HG02981 (cell line): ENCODE results near the gene MGST3.
"Not testable (repeated sequence)": the region's sequence is repeated elsewhere in the genome, so short reads cannot be mapped to it uniquely, and the experiment has no call there.

Experiments
- ATAC-seq: cut with Tn5 transposase; IDR thresholded peaks from one replicate; pipeline ENCODE4 v1.9.1; 2021; ENCODE audit warnings: mild to moderate bottlenecking, moderate library complexity; ENCODE audit not compliant: unreplicated experiment

Gene MGST3

DNA sequence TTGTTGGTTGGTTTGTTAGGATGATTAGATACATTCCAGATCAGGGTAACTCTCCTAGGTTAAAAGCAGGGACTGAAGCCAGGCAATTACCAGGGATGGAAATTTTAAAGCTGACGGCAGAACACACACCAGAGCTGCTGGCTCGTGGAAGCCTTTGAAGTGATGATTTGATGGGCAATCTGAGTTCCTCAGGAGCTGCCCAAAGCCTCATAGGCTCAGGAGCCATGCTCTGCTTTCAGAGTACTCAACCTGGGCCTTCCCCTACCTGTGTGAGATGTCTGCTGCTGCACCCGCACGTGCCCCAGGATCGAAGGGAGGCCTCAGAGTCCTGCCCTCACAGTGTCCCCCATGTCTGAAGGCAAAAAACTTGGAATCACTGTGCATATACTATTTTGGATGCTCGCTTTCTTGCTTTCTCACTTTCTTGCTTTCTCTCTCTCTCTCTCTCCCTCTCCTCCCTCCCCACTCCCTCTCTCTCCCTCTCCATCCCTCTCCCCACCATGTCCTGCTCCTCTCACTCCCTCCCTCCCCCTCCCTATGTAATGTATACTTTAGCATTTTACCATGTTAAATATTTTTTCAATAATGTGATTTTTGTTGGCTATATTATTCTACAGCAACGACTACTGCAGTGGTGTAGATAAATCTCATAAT lies 18.0 kb downstream of the MGST3 start:
- ATAC-seq: no peak

DNA sequence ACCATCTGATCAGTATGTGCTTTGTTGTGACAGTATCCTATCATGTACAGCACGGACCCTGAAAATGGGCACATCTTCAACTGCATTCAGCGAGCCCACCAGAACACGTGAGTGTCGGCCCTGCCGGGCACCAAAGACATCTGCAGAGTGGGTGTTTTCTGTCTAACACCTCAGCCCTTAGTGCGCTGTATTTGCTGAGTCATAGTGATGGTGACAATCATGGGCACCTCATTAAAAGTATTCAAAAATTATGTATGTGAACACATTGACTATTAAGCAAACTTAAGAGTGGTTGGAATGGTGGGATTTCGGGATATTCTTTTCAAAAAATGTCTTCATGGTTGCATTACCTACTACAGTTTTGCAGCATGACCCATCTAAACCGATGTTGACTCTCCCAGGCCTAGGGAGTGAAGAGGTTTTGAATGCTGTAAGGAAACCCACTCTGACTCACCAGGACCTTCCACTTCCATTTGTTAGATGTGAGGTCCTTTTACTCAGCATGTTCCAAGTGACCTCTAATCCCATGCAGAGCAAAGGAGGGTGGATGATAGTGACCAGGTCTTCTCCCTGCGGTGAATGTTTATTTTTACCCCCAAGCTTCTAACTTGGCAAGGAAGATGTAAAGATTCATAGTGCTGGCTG lies 20.1 kb downstream of the MGST3 start:
- no peak for ATAC-seq

DNA sequence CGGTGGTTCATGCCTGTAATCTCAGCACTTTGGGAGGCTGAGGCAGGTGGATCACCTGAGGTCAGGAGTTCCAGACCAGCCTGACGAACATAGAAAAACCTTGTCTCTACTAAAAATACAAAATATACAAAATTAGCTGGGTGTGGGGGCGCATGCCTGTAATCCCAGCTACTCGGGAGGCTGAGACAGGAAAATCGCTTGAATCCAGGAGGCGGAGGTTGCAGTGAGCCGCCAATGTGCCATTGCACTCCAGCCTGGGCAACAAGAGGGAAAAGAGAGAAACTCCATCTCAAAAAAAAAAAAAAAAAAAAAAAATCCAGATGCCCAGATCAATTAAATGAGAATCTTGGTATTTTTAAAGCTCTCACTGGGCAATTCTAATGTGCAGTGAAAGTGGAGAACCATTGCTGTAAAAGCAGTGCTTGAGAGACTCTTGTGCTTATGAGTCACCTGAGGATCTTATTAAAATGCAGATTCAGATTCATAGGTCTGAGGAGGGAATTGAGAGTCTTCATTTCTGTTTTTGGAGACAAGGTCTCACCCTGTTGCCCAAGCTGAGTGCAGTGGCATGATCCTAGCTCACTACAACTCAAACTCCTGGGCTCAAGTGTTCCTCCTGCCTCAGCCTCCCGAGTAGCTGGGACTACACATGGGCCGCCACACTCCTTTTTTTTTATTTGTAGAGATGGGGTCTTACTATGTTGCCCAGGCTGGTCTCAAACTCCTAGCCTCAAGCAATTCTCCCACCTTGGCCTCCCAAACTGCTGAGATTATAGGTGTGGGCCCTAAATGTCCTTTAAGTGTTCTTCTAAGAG lies 27.9 kb downstream of the MGST3 start:
- not testable (repeated sequence) for ATAC-seq

DNA sequence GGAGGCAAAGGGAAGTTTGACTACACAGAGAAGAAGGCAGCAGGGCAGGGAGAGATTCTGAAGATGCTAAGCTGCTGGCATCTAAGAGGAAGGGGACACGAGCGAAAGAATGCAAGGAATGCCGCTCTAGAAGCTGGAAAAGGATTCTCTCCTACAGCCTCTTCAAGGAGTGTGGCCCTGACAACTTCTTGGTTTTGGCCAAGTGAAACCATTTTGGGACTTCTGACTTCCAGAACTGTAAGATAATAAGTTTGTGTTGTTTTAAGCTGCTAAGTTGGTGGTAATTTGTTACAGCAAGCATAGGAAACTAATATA lies 28.5 kb downstream of the MGST3 start:
- no peak for ATAC-seq

DNA sequence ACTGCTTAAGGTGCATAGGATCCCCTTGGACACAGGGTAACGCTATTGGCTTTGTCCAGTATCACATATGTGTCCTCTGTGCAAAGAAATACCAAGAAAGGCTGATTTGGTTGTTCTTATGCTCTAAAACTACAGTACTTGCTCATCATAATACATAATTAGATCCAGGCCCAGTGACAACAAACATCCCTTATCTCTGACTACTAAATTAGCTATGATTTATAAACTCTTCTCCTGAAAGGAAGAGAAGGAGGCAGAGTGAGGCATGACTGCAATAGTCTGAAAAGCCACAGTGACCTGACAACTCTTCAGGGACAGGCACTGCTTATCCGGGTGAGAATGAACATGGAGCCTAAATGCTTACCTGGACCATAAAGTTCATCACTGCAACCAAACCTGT lies 30.7 kb downstream of the MGST3 start:
- no peak for ATAC-seq

DNA sequence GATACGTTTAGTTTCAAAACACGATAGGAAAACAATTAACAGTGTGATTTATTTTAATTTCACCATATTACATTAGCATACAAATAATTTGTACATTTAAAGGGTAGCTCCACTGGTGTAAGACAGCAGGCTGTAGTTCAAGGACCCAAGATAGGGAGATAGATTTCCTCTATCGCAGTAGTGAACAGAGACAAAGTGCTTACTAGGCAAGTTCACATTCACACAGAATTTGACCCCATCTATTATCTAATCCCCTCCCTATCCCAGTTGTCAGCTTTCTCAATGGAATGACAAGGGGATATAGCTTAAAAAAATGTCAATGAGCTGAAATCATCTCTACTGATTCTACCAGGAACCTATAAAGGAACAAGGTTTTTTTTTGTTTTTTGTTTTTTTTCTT lies 31.2 kb downstream of the MGST3 start:
- no peak for ATAC-seq

DNA sequence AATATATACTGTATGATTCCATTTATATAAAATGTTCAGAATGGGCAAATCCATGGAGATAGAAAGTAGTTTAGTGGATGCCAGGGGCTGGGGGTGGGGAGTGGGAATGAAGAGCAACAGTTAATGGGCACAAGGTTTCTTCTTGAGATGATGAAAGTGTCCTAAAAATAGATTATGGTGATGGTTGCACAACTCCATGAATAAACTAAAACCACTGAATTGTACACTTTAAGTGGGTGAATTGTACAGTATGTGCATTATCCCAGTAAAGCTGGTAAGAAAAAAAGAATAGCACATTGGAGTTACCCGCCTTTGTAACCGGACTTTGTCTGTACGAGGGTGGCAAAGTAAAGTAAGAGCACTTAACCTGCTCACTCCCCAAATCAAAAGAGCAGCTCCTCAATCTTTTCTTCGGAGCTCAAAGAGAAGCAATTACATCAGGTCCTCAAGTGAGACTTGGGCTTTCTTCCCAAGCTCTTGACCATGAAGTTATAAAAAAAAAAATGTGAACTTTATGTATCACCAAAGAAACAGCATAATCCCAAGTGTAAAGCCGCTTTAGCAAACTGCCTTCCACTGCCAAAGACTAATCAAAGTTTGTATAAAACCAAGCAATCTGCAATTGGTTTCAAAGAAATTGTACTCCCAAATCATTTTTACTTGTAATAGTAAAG lies 35.3 kb downstream of the MGST3 start:
- ATAC-seq: no peak

DNA sequence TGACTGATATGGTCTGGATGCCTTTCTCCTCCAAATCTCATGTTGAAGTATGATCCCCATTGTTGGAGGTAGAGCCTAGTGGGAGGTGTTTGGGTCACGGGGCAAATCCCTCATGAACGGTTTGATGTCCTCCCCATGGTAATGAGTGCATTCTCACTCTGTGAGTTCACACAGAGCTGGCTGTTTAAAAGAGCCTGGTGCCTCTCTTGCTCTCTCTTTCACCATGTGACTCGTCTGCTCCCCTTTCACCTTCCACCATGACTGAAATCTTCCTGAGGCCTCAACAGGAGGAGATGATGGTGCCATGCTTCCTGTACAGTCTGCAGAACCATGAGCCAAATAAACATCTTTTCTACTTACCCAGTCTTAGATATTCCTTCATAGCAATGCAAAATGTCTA lies 37.1 kb downstream of the MGST3 start:
- ATAC-seq: no peak

DNA sequence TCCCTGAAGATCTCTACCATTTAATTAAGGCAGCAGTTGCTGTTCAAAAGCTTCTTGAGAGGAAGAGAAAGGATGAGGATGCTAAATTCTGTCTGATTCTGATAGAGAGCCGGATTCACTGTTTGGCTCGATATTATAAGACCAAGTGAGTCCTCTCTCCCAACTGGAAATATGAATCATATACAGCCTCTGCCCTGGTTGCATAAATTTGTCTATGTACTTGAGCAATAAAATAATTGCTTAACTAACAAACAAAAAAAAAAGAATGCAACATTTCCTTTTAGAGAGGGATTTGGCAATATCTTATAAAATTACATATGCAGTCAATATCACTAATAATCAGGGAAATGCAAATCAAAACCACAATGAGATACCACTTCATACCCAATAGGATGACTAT lies 40.5 kb downstream of the MGST3 start:
- no peak for ATAC-seq

DNA sequence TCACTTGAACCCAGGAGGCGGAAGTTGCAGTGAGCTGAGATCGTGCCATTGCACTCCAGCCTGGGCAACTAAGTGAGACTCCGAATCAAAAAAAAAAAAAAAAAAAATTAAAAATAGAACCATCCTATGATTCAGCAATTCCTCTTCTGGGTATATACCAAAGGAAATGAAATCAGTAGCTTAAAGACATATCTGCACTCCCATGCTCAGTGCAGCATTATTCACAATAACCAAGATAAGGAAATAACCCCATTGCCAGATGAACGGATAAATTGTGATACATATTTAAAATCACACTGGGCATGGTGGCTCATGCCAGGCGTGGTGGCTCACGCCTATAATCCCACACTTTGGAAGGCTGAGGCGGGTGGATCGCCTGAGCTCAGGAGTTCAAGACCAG lies 43.6 kb downstream of the MGST3 start:
- no peak for ATAC-seq

DNA sequence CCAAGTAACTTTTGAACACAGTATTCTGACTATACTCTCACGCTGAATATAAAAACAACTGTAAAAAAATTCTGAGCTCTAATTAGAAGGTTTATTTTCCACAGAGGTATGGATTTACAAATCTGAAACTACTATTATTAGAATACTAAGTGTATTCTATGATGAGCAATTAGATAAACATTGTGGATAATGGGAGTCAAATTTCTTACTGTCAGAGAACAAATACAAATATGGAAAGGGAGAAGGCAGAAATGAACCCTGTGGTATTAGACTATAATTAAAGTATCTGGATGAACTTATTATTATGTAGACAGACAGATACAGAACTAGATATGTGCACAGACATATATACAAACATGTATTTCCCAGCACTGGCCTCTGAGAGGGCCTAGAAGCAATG lies 44.8 kb downstream of the MGST3 start:
- ATAC-seq: no peak

DNA sequence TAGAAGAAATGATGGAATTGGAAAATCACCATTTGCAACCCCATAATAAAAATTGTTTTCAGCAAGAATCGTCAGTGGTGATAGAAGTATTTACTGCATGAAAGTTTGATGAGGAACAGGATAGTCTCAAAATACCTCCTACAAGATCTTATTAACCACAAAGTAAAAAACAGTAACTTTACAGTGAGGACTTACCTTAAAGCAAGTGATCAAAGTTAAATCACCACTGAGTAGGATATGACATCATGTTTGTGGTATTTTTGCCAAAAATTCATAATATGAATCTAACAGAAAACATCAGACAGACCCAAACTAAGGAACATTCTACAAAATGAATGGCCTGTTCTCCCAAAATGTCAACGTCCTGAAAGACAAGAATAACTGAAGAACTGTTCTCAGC lies 47.5 kb downstream of the MGST3 start:
- no peak for ATAC-seq

DNA sequence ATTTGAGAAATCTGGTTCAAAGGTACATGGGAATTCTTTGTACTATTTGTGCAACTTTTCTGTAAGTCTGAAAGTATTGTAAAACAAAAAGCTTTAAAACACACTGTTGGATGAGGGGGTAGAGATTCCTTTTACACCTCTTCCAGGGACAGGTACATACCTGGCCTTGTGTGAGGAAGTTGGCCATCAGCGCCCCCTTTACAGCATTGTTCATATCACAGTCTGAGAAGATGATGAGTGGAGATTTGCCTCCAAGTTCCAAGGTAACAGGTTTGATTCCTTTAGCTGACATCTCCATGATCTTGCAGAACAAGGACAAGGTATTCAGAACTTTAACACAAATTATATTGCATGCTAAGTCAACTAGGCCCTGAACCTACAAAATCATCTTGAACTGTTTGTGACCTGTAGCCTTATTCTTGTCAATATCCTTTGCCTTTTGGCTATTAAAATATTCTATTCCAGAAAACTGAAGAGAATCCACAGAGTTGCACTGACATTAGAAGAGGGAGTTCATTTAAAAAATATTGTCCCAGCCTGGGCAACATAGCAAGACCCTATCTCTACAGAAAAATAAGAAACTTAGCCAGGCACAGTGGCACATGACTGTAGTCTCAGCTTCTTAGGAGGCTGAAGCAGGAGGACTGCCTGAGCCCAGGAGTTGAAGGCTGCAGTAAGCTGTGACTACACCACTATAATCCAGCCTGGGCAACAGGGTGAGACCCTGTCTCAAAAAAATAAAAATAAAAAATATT lies 48.4 kb downstream of the MGST3 start:
- no peak for ATAC-seq

DNA sequence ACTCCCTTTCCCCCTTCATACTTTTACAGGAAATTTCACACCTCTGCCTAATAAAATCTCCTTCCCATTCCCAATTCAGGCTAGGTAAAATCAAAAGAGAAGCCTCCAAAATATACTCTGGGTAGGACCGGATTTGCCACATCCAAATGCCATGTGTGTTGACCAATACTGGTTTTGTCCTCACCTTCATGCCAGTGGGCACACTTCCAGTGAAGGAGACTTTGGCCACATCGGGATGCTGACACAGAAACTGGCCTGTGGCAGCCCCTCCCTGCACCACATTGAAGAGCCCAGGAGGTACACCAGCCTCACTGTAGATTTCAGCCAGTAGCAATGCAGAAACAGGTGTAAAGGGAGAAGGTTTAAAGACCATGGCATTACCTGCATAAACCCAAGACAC lies 49.3 kb downstream of the MGST3 start:
- ATAC-seq: no peak

DNA sequence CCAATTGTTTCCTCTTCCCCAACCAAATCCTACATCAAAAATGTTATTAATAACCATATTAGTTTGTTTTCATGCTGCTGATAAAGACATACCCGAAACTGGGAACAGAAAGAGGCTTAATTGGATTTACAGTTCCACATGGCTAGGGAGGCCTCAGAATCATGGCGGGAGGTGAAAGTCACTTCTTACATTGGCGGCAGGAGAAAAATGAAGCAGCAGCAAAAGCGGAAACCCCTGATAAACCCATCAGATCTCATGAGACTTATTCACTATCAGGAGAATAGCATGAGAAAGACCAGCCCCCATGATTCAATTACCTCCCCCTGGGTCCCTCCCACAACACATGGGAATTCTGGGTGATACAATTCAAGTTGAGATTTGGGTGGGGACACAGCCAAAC lies 49.7 kb downstream of the MGST3 start:
- not testable (repeated sequence) for ATAC-seq

DNA sequence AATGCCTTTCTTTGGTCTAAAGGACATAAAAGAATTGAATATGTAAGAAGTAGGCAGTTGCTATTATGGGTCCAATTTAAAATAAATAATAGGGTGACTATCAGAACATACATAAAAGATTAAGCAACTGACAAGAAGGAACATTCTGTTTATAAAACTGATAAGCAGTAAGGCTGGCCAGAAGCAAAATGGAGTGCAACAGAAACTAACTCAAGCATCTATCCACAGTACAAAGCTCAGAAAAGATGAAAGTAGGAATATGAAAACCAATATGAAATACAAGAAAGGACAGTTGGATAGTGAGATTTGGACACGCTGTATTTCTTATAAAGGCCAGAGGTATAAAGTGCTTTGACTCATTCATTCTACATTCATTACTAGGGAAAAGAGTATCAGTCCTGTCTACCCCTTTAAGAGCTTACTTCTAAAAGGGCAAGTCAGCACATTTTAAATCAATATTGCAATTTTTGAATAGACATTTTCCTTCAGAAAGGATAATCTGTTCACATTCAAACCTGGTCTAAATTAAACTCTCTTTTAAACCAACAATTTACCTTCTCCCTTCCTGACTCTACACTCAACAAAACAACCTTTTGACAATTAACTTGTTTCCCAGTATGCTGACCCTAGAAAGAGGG lies 52.9 kb downstream of the MGST3 start:
- no peak for ATAC-seq

DNA sequence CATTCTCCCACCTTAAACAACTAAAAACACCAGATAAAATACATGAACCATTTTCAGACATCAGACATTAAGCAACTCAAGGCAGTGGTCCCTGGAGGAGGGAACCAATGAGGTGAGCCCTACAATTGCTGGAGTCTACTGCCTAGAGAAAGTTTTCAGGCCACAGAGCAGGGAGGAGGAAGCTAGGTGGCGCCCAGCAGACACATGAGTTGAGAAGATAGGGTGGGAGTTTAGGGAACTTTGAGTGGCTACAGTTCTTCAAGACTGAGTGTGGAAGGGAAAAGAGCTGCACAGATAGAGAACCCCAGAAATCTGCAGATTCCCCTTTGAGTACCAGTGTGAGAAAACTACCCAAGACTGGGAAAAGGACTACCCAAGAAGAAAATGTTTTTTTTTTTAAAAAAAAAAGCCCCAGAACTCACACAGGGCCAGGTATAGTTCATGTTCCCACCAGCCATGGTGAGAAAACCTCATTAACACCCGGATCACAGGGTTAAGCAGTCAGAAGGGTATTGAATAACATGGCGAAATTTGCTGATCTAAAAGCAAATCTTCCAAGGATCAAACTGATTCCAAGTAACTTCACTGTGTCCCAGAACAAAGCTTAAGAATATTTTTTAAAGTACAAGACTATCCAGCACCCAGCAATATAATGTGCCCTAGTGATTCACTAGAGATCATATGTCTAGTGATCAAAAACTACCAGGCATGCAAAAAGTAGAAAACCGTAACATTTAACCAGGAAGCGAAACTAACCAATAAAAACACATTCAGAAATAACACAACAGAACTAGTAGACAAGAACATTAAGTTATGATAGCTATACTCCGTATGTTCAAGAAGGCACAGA lies 55.3 kb downstream of the MGST3 start:
- peak; percentile 59 for ATAC-seq

DNA sequence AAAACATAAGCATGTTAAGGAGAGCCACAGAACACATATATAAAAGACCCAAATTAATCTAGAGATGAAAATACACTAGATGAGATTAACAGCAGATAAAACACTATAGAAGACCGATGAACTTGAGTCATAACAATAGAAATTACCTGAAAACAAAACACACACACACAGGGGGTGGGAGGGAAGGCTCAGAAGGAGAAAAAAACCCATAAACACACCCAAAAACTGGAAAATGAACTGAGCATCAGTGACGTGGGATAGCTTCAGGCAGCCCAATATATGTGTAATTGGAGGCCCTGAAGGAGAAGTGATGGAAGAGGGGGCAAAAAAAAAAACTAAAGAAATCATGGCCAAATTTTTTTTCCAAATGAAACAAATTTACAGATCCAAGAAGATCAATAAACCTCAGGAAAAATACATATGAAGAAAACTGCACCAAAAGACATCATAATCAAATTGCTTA lies 56.0 kb downstream of the MGST3 start:
- peak; percentile 35 for ATAC-seq

DNA sequence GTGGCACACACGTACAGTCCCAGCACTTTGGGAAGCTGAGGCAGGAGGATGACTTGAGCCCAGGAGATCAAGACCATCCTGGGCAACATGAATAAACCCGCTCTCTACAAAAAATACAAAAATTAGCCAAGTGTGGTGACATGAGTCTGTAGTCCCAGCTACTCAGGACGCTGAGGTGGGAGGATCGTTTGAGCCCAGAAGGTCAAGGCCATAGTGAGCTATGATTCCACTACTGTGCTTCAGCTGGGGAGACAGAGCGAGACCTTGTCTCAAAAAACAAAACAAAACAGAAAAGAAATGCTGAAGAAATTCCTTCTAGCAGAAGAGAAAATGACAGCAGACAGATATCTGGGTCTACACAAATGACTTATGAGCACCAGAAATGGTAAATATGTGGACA lies 57.0 kb downstream of the MGST3 start:
- ATAC-seq: no peak

DNA sequence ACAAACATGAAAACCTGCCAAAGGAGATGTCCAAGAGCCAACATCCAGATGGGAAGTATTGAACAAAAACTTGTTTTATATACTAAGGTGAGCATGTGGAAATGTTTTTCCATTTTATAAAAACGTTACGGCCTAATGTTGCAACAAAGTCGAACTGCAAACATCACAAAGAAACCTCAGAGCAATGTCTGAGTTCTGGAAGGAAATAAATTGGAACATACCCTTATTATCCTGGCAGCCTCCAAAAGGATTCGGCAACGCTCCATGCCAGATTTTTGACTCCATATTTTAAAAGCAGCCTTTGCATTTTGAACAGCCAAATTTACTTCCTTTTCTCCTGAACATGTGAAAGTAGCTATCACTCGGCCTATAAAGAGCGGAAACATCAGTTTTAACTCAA lies 64.0 kb downstream of the MGST3 start:
- no peak for ATAC-seq
